ENCODE results near the gene TTYH3. TPM values are rescaled to one million over a fixed set of nuclear protein-coding genes. Genes with fewer than 3 reads are reported as not detected.

The TTYH3 gene
- total RNA-seq, 1 experiment from 2014 or later: 278 TPM

GRCh38 chr7:2663121-2663886 lies 31.5 kb downstream of the TTYH3 start:
- BruUV-seq (replicated peaks): no TSS peak
- no peak for DNase-seq (ENCODE audit: low read depth, low spot score)
- intact Hi-C loops (cut with micrococcal nuclease; ENCODE audit: unreplicated experiment) (no loop called here), in situ Hi-C loops (cut with HindIII; ENCODE audit: low pct_unique_long_range_greater_than_20kb, low sequenced_read_pairs) (no loop called here)
- peaks cover 23% of the 10 kb centered on the region for H3K4me1 ChIP-seq (ENCODE audit: control insufficient read depth, insufficient read depth, low read length)
- peak overlapping the region; percentile 11 for H3K27ac ChIP-seq (ENCODE audit: low read length)
- TF ChIP-seq TCF7L2 (IDR thresholded peaks at IDR 0.05; ENCODE audit: low read depth, low read length) (no peak), POLR2AphosphoS5 (IDR thresholded peaks at IDR 0.05; ENCODE audit: low read depth, low read length) (no peak)
- CTCF ChIA-PET: no interaction called here
- H3K4me3 ChIP-seq (ENCODE audit: low read depth in 2 of 2, low read length in 2 of 2): no peak overlapping the region
- no peaks in the 10 kb centered on the region for H3K27me3 ChIP-seq (ENCODE audit: control insufficient read depth, insufficient read depth, low read length)
- H3K9me3 ChIP-seq (ENCODE audit: control insufficient read depth, insufficient read depth, low read depth, low read length): no peaks in the 10 kb centered on the region
- no peaks in the 10 kb centered on the region; the same call in 1 of the 2 replicates for H3K36me3 ChIP-seq (ENCODE audit: control insufficient read depth, insufficient read depth, low read length)
- peak; percentile 40 for ATAC-seq
- POLR2A ChIA-PET: no interaction called here

- TF ChIP-seq CTCF (IDR thresholded peaks at IDR 0.05): no peak
- TF ChIP-seq POLR2AphosphoS5 (IDR thresholded peaks at IDR 0.05; ENCODE audit: low read depth, low read length): peak; percentile 18; the same call in 1 of the 2 replicates
- TF ChIP-seq REST (IDR thresholded peaks at IDR 0.05; ENCODE audit: insufficient read depth in 1 of 2, low read depth in 2 of 2, low read length in 1 of 2): no peak
- TF ChIP-seq TCF7L2 (IDR thresholded peaks at IDR 0.05; ENCODE audit: low read depth, low read length): no peak
- no peak for TF ChIP-seq SIN3A (IDR thresholded peaks at IDR 0.05; ENCODE audit: borderline replicate concordance, insufficient read depth, low read depth, low read length)
- intact Hi-C loops (cut with micrococcal nuclease; ENCODE audit: unreplicated experiment): no loop called here
- H3K27me3 ChIP-seq (ENCODE audit: control insufficient read depth, insufficient read depth, low read length): no peaks in the 10 kb centered on the region
- no peak for DNase-seq (ENCODE audit: low read depth, low spot score)
- H3K27ac ChIP-seq (ENCODE audit: low read length): peak overlapping the region; percentile 11
- no peak overlapping the region for H3K4me3 ChIP-seq (ENCODE audit: low read depth in 2 of 2, low read length in 2 of 2)
- peaks cover 23% of the 10 kb centered on the region for H3K4me1 ChIP-seq (ENCODE audit: control insufficient read depth, insufficient read depth, low read length)
- BruUV-seq (replicated peaks): no TSS peak
- in situ Hi-C loops (cut with HindIII; ENCODE audit: low pct_unique_long_range_greater_than_20kb, low sequenced_read_pairs): no loop called here
- ATAC-seq: no peak
- CTCF ChIA-PET: no interaction called here
- no peaks in the 10 kb centered on the region for H3K9me3 ChIP-seq (ENCODE audit: control insufficient read depth, insufficient read depth, low read depth, low read length)
- no peaks in the 10 kb centered on the region; the same call in 1 of the 2 replicates for H3K36me3 ChIP-seq (ENCODE audit: control insufficient read depth, insufficient read depth, low read length)
- POLR2A ChIA-PET: interaction anchor here (0.6 to 0.7 kb wide), 2 partner anchors 30 to 51 kb away, joined by 3 to 6 read pairs; no protein-coding TSS in a partner anchor
These were observed 32.2 kb downstream of the TTYH3 start for GRCh38 chr7:2663960-2664359.

GRCh38 chr7:2665359-2665791 lies 33.6 kb downstream of the TTYH3 start:
- H3K9me3 ChIP-seq (ENCODE audit: control insufficient read depth, insufficient read depth, low read depth, low read length): no peaks in the 10 kb centered on the region
- ChIA-PET POLR2A (no interaction called here), CTCF (no interaction called here)
- TF ChIP-seq CTCF (IDR thresholded peaks at IDR 0.05) (no peak), SIN3A (IDR thresholded peaks at IDR 0.05; ENCODE audit: borderline replicate concordance, insufficient read depth, low read depth, low read length) (no peak), REST (IDR thresholded peaks at IDR 0.05; ENCODE audit: insufficient read depth in 1 of 2, low read depth in 2 of 2, low read length in 1 of 2) (no peak), POLR2AphosphoS5 (IDR thresholded peaks at IDR 0.05; ENCODE audit: low read depth, low read length) (no peak; the same call in 1 of the 2 replicates), TCF7L2 (IDR thresholded peaks at IDR 0.05; ENCODE audit: low read depth, low read length) (no peak)
- no peak overlapping the region for H3K27ac ChIP-seq (ENCODE audit: low read length)
- no peaks in the 10 kb centered on the region; the same call in 1 of the 2 replicates for H3K36me3 ChIP-seq (ENCODE audit: control insufficient read depth, insufficient read depth, low read length)
- in situ Hi-C loops (cut with HindIII; ENCODE audit: low pct_unique_long_range_greater_than_20kb, low sequenced_read_pairs): no loop called here
- no peak for DNase-seq (ENCODE audit: low read depth, low spot score)
- no peak overlapping the region for H3K4me3 ChIP-seq (ENCODE audit: low read depth in 2 of 2, low read length in 2 of 2)
- no TSS peak for BruUV-seq (replicated peaks)
- peaks cover 23% of the 10 kb centered on the region for H3K4me1 ChIP-seq (ENCODE audit: control insufficient read depth, insufficient read depth, low read length)
- H3K27me3 ChIP-seq (ENCODE audit: control insufficient read depth, insufficient read depth, low read length): no peaks in the 10 kb centered on the region
- intact Hi-C loops (cut with micrococcal nuclease; ENCODE audit: unreplicated experiment): no loop called here
- no peak for ATAC-seq

Measured in Panc1 (cell line).